Skeletal muscle tissue (tissue), 4 donors: Measurements from ENCODE around the gene MPPED1. TPM values are rescaled to one million over a fixed set of nuclear protein-coding genes. Genes with fewer than 3 reads are reported as not detected.

Source experiments
- H3K27ac ChIP-seq: one replicate; pipeline ENCODE4 v1.7.0; 2013; ENCODE audit warnings: mild to moderate bottlenecking, low read depth, low read length, inconsistent platforms
- H3K27me3 ChIP-seq, 3 donors: one replicate each; pipeline ENCODE4 v1.7.0; 2013; ENCODE audit warnings: low read length in 3 of 3; ENCODE audit not compliant: control insufficient read depth in 3 of 3, insufficient read depth in 3 of 3
- H3K36me3 ChIP-seq, 3 donors: one replicate each; pipeline ENCODE4 v1.7.0; 2013; ENCODE audit warnings: low read length in 3 of 3; ENCODE audit not compliant: control insufficient read depth in 3 of 3, insufficient read depth in 3 of 3
- H3K4me1 ChIP-seq, 3 donors: one replicate each; pipeline ENCODE4 v1.7.0; 2013; ENCODE audit warnings: low read length in 3 of 3, mild to moderate bottlenecking in 3 of 3; ENCODE audit not compliant: control insufficient read depth in 3 of 3, insufficient read depth in 3 of 3
- H3K4me3 ChIP-seq, 3 donors: one replicate each; pipeline ENCODE4 v1.7.0; 2013; ENCODE audit warnings: low read length in 3 of 3
- H3K9ac ChIP-seq, 3 donors: one replicate each; pipeline ENCODE4 v1.7.0; 2013; ENCODE audit warnings: low read length in 3 of 3, mild to moderate bottlenecking in 3 of 3, moderate library complexity in 2 of 3, low read depth in 1 of 3
- H3K9me3 ChIP-seq, 3 donors: one replicate each; pipeline ENCODE4 v1.7.0; 2013; ENCODE audit warnings: low read length in 3 of 3; ENCODE audit not compliant: control insufficient read depth in 3 of 3
- total RNA-seq: library from RNA; depleted of rRNA; stranded (reverse); fragments of >200 nt; gene quantifications from one replicate; pipeline ENCODE4 v1.2.3, GENCODE V29; 2014
- donor health status: Osteomylitis.

Gene MPPED1
- total RNA-seq, 1 donor from 2014 or later = under 0.01 TPM

DNA sequence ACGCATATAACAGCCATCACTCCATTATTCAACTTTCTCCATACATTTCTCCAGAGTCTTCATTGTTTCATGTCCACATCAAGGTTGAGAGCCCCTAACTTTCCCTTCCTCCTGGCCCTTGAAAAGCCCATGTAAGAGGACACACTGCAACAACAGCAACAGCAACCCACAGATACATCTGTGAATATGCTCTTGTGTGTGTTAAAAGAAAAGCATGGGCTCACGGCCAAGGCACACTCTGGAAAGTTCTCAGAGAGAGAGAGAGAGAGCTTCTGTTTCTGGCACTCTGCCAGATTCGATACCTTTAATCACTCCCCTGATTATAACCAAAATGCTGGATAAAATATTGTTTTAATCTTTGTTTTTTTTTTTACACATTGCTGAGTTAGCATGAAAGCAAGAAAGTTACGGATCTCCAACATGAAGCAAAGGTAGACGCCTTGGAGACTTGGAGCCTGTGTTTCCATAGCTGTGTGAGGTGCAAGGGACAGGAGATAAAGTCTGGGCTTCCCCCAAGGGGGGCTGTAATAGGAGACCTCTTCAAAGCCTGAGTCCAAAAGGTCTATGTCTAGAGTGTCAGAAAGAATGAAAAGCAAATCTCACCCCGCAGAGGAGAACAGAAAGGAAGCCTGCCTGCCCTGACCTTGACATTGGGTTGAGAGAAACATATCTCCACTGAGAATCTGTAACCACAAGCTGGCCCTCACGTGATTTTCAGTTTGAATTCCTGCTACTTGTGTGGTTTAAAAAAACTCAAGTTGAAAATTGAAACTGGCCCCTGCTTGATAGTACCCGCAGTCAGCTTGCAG is 33.7 kb upstream of the MPPED1 start:
- H3K9ac ChIP-seq = no peak overlapping the region
- H3K27me3 ChIP-seq = peaks cover 7 to 26% (median 17%) of the 10 kb centered on the region in 3 donors
- H3K4me3 ChIP-seq = no peak overlapping the region
- H3K36me3 ChIP-seq = no peaks in the 10 kb centered on the region
- peaks cover 2 to 4% (median 3%) of the 10 kb centered on the region in 3 donors for H3K9me3 ChIP-seq
- H3K4me1 ChIP-seq = no peaks in the 10 kb centered on the region
- H3K27ac ChIP-seq = no peak overlapping the region

DNA sequence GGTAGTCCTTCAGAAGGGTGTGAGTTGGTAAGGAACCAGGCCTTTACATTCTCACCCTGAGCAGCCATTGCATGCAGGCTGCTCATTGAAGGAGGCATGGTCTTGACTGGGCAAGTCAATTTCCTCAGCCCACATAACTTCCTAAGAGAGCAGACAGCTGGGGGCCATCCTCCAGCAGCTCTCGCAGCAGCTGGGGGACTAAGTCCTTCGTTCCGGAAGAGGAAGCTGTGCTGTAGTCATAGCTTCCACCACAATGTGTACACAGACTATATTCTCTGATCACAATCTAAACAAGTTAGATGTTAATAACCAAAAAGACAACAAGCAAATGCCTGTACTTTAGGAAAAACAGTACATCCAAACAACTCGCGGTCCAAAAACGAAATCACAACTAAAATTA is 30.1 kb upstream of the MPPED1 start:
- Histone ChIP-seq H3K27me3 (peaks cover 6 to 32% (median 29%) of the 10 kb centered on the region in 3 donors), H3K9me3 (no peaks in the 10 kb centered on the region), H3K9ac (no peak overlapping the region), H3K27ac (no peak overlapping the region), H3K4me3 (no peak overlapping the region), H3K4me1 (peaks cover 0 to 2% (median 2%) of the 10 kb centered on the region in 3 donors), H3K36me3 (no peaks in the 10 kb centered on the region)

DNA sequence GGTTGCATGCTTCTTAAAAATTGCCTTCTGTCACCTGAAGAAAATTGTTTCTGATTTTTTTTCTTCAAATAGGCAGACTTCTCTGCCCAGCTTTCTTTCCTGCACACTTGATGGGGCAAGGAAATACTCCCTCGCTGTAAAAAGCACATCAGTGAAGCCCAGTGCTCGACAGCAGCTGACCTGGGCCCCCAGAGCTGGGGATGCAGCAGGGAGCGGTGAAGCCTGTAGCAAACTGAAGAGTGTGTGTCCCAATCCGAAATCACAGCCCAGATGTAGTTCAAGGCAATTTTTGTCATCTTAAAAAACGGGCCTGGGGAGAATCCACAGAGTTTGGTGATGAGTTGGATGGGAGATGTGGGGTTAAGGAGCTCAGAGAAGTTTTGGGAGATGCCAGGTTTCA is 27.0 kb upstream of the MPPED1 start:
- Histone ChIP-seq H3K36me3 (no peaks in the 10 kb centered on the region), H3K4me3 (no peak overlapping the region), H3K9me3 (no peaks in the 10 kb centered on the region), H3K4me1 (peaks cover 0 to 2% (median 2%) of the 10 kb centered on the region in 3 donors), H3K27me3 (peaks cover 13 to 39% (median 36%) of the 10 kb centered on the region in 3 donors), H3K9ac (no peak overlapping the region), H3K27ac (no peak overlapping the region)

DNA sequence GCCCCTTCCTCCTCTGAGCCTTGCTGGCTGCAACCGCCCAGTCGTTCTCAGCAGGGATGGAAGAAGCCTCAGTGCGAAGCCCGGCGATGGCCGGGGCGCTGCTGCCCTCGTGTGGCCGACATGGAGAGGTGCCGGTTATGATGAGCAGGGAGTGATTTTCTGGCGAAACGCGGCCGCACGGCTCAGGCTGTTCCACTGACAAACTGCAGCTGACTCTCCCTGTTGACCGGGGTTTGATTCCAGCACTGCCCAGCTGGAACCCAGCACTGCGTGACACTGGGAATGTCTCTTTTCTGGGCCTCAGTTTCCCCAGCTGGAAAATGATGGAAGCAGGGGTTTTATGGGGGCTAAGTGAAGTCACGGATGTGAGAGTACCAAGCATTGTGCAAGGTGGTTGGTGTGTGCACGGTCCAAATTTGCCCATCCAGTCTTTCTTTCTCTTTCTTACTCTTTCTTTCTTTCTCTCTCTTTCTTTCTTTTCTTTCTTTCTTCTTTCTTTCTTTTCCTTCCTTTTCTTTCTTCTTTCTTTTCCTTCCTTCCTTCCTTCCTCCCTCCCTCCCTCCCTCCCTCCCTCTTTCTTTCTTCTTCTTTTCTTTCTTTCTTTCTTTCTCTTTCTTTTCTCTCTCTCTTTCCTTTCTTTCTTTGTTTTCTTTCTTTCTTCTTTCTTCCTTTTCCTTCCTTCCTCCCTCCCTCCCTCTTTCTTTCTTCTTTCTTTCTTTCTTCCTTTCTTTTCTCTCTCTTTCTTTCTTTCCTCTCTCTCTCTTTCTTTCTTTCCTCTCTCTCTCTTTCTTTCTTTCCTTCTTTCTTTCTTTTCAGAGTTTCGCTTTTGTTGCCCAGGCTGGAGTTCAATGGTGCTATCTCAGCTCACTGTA is 25.8 kb upstream of the MPPED1 start:
- Histone ChIP-seq H3K27ac (no peak overlapping the region), H3K36me3 (no peaks in the 10 kb centered on the region), H3K27me3 (peaks cover 13 to 39% (median 37%) of the 10 kb centered on the region in 3 donors), H3K9ac (no peak overlapping the region), H3K4me3 (no peak overlapping the region), H3K4me1 (peaks cover 0 to 2% (median 2%) of the 10 kb centered on the region in 3 donors), H3K9me3 (no peaks in the 10 kb centered on the region)

DNA sequence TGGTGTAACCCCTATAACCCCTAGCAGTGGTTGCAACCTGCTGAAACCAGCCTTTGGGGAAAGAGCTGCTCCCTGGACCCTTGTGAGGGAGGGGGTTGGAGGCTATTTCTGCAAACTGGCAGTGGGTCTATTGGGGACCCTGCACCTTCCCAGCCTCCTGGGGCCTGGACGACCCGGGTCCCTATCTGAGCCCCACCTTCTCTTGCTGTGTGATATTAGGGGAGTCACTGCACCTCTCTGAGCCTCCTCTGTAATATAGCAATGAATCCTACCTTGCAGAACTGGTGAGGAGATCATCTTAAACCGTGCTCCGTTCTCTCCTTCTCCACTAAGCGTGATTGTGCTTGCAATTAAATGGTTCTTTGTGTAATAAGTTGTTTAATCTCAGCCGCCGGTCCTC is 24.0 kb upstream of the MPPED1 start:
- Histone ChIP-seq H3K4me3 (no peak overlapping the region), H3K27ac (no peak overlapping the region), H3K4me1 (peaks cover 0 to 2% (median 2%) of the 10 kb centered on the region in 3 donors), H3K9me3 (no peaks in the 10 kb centered on the region), H3K9ac (no peak overlapping the region), H3K27me3 (peaks cover 13 to 41% (median 33%) of the 10 kb centered on the region in 3 donors), H3K36me3 (no peaks in the 10 kb centered on the region)

DNA sequence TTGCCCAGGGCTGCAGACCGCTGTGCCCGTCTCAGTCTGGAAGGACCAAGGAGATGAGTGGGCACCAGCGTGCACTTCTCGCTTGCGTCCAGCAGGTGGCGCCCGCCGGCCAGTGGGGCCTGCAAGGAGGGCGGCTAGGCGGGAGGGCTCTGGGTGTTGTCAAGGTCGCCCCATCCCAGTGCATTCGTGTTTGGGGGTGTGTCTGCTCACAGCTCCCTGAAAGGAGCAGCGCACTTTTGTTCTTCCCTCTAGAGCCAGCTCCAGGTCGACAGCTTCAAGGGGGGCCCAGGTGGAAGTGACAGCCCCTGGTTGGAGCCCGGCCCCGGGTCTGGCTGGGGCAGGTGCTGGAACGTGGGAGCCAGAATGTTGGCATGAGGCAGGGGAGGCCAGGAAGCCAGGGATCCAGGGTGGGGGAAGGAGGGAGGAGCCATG is 23.4 kb upstream of the MPPED1 start:
- H3K9ac ChIP-seq = no peak overlapping the region
- no peak overlapping the region for H3K4me3 ChIP-seq

DNA sequence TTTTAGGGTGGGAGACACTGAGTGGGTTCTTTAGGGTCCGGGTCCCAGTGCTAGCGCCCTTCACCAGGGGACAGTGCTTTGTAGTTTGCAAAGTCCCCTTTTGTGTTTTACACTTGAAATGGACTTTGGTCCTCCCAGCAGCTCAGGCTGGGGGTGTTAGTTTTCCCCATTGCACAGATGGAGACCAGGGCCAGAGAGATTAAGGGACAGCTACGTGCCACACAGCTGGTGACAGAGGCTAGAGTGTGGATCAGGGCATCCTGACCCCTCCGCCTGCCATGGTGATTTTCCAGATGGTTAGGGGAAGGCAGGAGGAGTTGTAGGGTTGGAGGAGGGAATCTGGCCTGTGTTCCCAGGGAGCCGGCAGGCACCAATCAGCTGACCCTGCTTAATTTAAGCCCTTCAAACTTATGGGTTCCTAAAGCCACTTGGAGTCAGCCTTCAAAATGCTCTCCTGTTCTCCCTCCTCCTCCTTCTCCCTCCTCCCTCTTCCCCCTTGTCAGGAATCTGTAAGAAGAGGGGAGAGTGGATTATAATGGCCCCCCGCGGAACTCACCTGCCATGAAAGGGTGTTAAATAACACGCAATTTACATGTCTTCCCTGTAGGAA is 22.5 kb upstream of the MPPED1 start:
- H3K27ac ChIP-seq = no peak overlapping the region
- H3K27me3 ChIP-seq = peaks cover 13 to 45% (median 35%) of the 10 kb centered on the region in 3 donors
- H3K36me3 ChIP-seq = no peaks in the 10 kb centered on the region
- H3K4me1 ChIP-seq = peaks cover 0 to 2% (median 2%) of the 10 kb centered on the region in 3 donors
- H3K9me3 ChIP-seq = no peaks in the 10 kb centered on the region
- no peak overlapping the region for H3K4me3 ChIP-seq
- H3K9ac ChIP-seq = no peak overlapping the region

More for the DNA sequence above, 23.4 kb upstream of the MPPED1 start:
- Histone ChIP-seq H3K27ac (no peak overlapping the region), H3K36me3 (no peaks in the 10 kb centered on the region), H3K9me3 (no peaks in the 10 kb centered on the region), H3K4me1 (peaks cover 0 to 2% (median 2%) of the 10 kb centered on the region in 3 donors), H3K27me3 (peaks cover 13 to 41% (median 34%) of the 10 kb centered on the region in 3 donors)

DNA sequence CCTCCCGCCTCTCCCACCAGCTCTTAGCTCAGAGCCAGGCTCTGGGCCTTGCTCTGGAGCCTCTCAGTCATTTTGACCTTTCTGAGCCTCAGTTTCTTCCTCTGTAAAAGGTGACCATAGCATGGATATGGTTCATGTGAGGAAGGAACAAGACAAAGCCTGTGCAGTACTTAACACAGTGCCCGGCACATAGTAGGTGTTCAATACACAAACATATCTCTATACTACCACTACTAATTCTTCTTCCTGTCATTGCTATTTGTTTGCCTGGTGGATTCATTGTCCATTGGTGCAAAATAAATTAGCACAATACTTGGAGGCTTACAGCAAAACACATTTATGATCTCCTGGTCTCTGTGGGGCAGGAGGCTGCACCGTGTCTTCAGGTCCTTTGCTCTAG is 21.6 kb upstream of the MPPED1 start:
- no peaks in the 10 kb centered on the region for H3K36me3 ChIP-seq
- H3K9ac ChIP-seq = no peak overlapping the region
- H3K4me3 ChIP-seq = no peak overlapping the region
- no peak overlapping the region for H3K27ac ChIP-seq
- no peaks in the 10 kb centered on the region for H3K9me3 ChIP-seq
- peaks cover 13 to 46% (median 32%) of the 10 kb centered on the region in 3 donors for H3K27me3 ChIP-seq
- peaks cover 0 to 2% (median 2%) of the 10 kb centered on the region in 3 donors for H3K4me1 ChIP-seq

DNA sequence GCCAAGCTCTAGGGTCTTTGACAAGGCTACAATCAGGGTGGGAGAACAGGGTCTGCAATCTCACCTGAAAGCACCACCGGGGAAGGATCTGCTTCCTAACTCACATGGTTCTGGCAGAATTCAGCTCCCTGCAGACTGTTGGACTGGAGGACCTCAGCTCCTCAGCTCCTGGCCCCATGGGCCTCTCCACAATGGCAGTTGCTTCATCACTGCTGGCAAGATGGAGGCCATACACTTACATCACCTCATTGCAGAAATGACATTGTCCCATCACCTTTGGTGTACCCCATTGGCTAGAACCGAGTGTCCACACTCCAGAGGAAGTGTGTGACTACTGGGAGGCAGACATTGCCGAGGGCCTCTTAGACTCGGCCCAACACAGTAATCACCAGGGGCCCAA is 20.9 kb upstream of the MPPED1 start:
- H3K27ac ChIP-seq = no peak overlapping the region
- no peaks in the 10 kb centered on the region for H3K9me3 ChIP-seq
- H3K27me3 ChIP-seq = peaks cover 12 to 44% (median 27%) of the 10 kb centered on the region in 3 donors
- no peak overlapping the region for H3K9ac ChIP-seq
- no peaks in the 10 kb centered on the region for H3K36me3 ChIP-seq
- H3K4me3 ChIP-seq = no peak overlapping the region
- H3K4me1 ChIP-seq = peaks cover 0 to 1% (median 1%) of the 10 kb centered on the region in 3 donors
